Osteocyte (in vitro differentiated cells): ENCODE measurements around the gene AGXT. TPM values are rescaled to one million over a fixed set of nuclear protein-coding genes. Genes with fewer than 3 reads are reported as not detected.

Experiments
- DNase-seq: peaks from one replicate; pipeline ENCODE4 v3.0.0; 2021; ENCODE audit warnings: mixed read lengths; ENCODE audit not compliant: unreplicated experiment; ENCODE audit errors: extremely low spot score
- H3K27ac Mint-ChIP-seq: one replicate; pipeline ENCODE4 v1.8.0; 2021; ENCODE audit warnings: mild to moderate bottlenecking, mixed read lengths; ENCODE audit not compliant: unreplicated experiment
- H3K27me3 Mint-ChIP-seq: one replicate; pipeline ENCODE4 v1.8.0; 2021; ENCODE audit warnings: mixed read lengths; ENCODE audit not compliant: unreplicated experiment
- H3K36me3 Mint-ChIP-seq: one replicate; pipeline ENCODE4 v1.8.0; 2021; ENCODE audit warnings: mixed read lengths; ENCODE audit not compliant: unreplicated experiment
- H3K4me1 Mint-ChIP-seq: one replicate; pipeline ENCODE4 v1.8.0; 2021; ENCODE audit warnings: mixed read lengths; ENCODE audit not compliant: unreplicated experiment
- H3K4me3 Mint-ChIP-seq: one replicate; pipeline ENCODE4 v1.8.0; 2021; ENCODE audit warnings: mild to moderate bottlenecking, moderate library complexity, mixed read lengths; ENCODE audit not compliant: unreplicated experiment
- H3K9me3 Mint-ChIP-seq: one replicate; pipeline ENCODE4 v1.8.0; 2021; ENCODE audit warnings: mixed read lengths; ENCODE audit not compliant: unreplicated experiment
- total RNA-seq: library from RNA; stranded (reverse); gene quantifications from 2 replicates; pipeline ENCODE4 v1.2.1, GENCODE V29; 2021
- TF ChIP-seq, protein P1 (sequence below): fragments of 200-600 bp; sonication (generic); IDR thresholded peaks from 2 replicates; pipeline ENCODE4 v1.5.0; 2021; ENCODE audit warnings: antibody characterized with exemption, mild to moderate bottlenecking, moderate library complexity

The AGXT gene
- total RNA-seq, 1 donor from 2014 or later = not detected

DNA sequence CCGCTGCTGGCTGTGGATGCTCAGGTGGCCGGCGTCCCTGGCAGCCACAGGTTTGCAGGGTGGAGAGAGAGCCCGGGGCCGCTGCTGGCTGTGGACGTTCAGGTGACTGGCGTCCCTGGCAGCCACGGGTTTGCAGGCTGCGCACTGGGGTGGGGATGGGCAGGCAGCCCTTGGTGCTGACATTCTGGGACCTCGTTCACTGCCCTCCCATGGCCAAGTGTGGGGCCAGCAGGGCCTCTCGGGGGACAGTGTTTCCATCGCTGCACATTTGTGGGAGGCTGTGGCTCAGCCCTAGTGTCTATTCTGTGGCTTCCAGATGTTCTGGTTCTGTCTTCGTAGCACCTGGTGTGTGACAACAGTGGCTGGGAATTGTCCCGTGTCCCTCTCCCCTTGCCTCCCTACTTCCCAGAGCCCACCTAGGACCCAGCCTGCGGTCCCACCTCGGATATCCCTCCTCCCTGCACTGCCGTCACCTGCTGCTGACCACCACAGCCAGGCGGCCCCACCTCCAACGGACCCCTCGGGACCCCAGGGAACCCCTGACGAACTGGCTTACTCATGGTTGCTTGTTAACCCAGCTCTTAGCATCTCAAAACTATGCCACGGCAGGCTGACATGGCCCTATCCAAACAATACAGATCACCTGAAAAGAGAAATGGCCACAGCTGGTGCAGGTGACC, 38.4 kb downstream of the AGXT start:
- Mint-ChIP-seq H3K4me1 (no peaks in the 10 kb centered on the region), H3K27ac (no peak overlapping the region), H3K4me3 (no peak overlapping the region), H3K9me3 (no peaks in the 10 kb centered on the region), H3K36me3 (no peaks in the 10 kb centered on the region), H3K27me3 (peaks cover 18% of the 10 kb centered on the region)
- DNase-seq = no peak
- TF ChIP-seq, protein P1, sequence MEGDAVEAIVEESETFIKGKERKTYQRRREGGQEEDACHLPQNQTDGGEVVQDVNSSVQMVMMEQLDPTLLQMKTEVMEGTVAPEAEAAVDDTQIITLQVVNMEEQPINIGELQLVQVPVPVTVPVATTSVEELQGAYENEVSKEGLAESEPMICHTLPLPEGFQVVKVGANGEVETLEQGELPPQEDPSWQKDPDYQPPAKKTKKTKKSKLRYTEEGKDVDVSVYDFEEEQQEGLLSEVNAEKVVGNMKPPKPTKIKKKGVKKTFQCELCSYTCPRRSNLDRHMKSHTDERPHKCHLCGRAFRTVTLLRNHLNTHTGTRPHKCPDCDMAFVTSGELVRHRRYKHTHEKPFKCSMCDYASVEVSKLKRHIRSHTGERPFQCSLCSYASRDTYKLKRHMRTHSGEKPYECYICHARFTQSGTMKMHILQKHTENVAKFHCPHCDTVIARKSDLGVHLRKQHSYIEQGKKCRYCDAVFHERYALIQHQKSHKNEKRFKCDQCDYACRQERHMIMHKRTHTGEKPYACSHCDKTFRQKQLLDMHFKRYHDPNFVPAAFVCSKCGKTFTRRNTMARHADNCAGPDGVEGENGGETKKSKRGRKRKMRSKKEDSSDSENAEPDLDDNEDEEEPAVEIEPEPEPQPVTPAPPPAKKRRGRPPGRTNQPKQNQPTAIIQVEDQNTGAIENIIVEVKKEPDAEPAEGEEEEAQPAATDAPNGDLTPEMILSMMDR = no peak

DNA sequence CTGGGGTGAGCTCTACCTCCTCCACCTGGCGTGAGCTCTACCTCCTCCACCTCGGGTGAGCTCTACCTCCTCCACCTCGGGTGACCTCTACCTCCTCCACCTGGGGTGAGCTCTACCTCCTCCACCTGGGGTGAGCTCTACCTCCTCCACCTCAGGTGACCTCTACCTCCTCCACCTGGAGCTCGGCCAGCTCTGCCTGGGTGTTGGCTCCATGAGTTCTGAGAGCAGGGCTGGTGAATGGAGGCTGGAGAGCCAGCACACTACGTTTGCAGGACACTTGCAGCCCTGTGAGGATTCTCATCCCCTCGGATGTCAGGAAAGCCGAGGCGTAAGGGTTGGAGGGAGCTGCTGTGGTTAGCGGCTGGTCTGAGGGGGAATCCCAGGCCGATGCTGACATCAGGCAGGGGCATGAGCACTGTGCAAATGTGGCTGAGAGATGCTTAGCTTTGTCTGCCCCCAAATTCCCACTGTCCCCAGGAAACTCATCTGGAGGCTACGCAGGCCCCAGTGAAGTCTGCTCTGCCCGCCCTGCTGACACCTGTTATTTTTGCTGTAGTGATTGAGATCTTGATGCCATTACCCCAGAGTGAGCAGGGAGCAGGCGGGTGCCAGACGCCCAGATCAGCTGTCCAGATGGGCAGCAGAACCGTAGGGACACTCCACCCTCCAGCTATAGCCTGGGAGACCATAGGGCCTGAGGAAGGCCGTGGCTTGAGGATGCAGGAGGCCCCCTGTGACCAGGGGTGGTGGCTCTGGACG, 40.8 kb downstream of the AGXT start:
- Mint-ChIP-seq H3K27ac (no peak overlapping the region), H3K4me3 (no peak overlapping the region), H3K4me1 (peaks cover 4% of the 10 kb centered on the region), H3K27me3 (peaks cover 15% of the 10 kb centered on the region), H3K9me3 (no peaks in the 10 kb centered on the region), H3K36me3 (no peaks in the 10 kb centered on the region)
- TF ChIP-seq, protein P1 = no peak
- no peak for DNase-seq

DNA sequence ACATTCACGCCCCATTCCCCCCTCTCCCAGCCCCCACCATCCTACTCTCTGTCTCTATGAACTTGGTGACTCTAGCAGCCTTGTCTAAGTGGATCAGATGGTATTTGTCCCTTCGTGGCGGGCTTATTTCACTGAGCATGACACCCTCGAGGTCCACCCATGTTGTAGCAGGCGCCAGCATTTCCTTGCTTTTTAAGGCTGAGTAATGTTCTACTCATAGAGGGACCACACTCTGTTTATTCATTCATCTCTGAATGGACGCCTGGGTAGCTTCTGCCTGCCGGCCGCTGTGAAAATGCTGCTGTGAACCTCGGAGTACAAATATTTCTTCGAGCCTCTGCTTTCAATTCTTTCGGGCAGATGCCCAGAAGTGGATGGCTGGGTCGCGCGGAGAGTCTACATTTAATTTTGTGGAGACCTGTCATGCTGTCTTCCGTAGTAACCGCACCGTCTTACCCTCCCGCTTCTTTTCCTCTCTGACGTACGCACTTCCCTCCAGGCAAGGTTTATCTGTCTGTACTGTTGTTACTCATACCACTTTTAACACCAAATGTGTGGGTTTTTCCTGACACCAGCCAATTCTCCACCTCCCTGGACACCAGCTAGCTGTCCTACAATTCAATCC, 43.1 kb downstream of the AGXT start:
- no peaks in the 10 kb centered on the region for H3K9me3 Mint-ChIP-seq
- H3K36me3 Mint-ChIP-seq = no peaks in the 10 kb centered on the region
- TF ChIP-seq, protein P1 = no peak
- H3K4me3 Mint-ChIP-seq = no peak overlapping the region
- H3K27ac Mint-ChIP-seq = no peak overlapping the region
- H3K27me3 Mint-ChIP-seq = peaks cover 9% of the 10 kb centered on the region
- peaks cover 4% of the 10 kb centered on the region for H3K4me1 Mint-ChIP-seq
- DNase-seq = no peak

DNA sequence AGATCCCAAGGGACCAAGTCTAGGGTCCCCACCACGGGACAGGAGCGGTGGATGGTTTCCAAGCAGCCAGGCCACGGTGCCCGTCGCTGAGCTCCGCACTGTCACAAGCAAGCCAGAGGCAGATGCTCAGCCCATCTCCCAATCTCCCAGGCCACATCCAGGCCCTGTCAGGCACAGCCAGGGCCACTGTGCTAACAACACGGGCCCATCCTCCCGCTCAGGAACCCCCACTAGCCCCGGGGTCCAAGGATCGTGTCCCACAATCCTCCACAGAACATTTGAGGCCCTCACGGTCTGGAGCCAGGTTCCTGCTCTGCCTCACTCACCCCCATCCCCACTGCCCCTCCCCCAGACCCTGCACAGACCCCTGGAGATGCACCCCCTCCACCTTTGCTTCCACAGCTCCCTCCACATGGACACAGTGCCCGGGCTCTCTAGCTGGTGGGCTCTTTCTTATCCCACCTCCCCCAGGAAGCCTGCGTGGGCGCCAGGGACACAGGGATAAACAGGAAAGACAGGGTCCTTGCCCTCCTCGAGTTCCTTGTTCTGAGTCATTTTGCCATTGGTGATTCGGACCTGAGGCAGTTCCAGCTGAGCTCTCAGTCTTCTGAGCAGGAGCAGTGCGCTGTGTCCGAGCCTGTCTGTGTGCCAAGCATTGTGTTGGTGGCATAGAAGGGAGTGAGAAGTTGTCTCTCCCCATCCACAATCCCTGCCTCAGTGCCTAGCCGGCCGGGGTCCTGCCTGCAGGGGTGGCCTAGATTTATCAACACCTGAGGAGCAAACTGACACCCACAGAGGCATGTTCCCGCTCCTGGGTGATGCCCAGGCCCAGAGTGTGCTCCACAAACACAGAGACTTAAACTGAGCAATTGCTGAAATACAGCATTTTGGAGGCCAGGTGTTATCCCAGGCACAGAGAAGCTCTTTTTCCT, 44.5 kb downstream of the AGXT start:
- Mint-ChIP-seq H3K27ac (no peak overlapping the region), H3K4me1 (peaks cover 4% of the 10 kb centered on the region)
- DNase-seq = no peak

More for the DNA sequence above, 44.5 kb downstream of the AGXT start:
- TF ChIP-seq, protein P1 = no peak
- H3K9me3 Mint-ChIP-seq = no peaks in the 10 kb centered on the region
- no peak overlapping the region for H3K4me3 Mint-ChIP-seq
- H3K27me3 Mint-ChIP-seq = peaks cover 8% of the 10 kb centered on the region
- no peaks in the 10 kb centered on the region for H3K36me3 Mint-ChIP-seq
